Stimulated activated CD8-positive, alpha-beta memory T cell treated with anti-CD3 and anti-CD28 coated beads, Interleukin-4, amount 100 ng/mL, for 48 hours (primary cell): ENCODE measurements around the gene ZNF556.
"Not testable (repeated sequence)": the region's sequence is repeated elsewhere in the genome, so short reads cannot be mapped to it uniquely, and the experiment has no call there.

Experiments
- DNase-seq: peaks from one replicate; pipeline ENCODE4 v3.0.0-alpha.2; 2020

ZNF556 gene

DNA sequence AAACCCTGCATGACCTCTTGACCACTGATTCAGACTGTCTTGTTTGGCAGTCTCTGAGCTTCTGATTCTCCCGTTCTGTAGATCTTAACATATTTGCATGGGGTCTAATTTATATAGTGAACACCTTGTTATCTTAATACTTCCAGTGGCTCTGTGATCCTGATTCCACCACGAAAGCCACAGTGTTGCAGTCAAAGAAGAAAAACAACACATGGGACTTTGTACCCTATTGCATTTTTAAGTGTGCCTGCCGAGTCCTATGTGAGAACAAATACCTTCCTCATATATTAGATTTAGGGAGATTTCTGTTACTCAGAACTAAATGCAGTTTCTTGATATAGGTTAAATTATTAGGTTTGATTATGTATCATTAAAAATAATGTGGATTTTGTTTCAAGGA lies 12.3 kb upstream of the ZNF556 start:
- DNase-seq: no peak

DNA sequence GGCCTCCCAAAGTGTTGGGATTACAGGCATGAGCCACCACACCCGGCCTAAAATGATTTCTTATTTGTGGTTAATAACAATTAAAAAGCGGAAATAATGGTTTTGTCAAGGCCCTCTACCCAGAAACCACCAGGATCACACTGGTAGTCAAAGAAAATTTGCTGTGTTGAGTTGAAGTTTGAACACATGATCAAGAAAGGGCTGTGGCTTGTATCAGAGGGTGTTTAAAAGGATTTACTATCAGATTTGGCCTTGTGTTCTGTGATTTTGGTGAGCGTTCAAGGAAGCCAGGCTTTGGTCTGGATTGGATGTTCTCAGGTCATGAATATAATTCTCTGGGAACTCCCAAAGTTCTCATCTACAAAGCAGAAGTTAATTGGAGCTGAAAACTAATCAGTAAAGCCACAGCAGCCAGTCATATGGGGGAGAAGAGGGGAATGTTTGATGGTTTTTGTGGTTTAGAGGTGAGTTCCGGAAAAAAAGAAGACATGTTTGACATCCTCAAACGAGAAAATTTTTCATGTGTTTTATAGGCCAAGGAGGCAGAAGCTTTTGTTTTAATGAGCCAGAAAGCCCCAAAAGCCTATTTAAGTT lies 10.6 kb upstream of the ZNF556 start:
- no peak for DNase-seq

DNA sequence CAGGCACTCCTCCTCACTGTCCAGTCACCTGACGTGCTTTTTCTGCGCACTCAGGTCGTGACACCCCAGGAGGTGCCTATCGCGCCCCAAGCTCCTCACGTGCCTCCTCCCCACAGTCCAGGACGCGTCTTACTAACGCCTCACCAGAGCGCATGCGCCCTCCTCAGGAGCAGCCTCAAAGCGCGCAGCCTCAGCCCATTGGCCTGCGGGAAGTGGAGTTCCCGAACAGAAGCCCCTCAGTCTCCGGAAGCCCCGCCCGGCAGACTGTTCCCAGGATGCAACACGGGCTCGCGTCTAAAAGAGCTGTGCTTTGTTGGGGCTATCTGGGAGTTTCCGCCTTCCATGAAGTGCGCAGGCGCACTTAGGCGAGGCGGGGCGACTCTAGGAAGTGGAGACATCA lies 8.3 kb upstream of the ZNF556 start:
- no peak for DNase-seq

DNA sequence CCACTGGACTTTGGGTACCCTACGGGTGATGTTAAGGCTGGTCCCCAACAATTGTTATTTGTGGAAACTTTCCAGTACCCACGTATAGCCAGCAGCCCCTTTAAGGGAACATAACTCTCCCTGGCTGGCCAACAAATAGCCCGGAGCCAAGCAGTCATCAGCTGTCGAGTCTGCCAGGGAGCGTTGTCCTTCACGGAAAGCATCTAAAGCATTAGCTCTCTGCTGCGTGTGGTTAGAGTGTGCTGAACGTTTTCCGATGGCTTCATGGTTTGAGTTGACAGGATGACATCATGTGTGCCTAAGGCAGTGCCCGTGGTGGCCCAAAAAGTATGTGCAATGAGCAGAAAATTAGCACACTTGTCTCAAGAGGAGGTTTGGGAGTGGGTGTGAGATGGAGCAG lies 3.3 kb upstream of the ZNF556 start:
- DNase-seq: no peak

DNA sequence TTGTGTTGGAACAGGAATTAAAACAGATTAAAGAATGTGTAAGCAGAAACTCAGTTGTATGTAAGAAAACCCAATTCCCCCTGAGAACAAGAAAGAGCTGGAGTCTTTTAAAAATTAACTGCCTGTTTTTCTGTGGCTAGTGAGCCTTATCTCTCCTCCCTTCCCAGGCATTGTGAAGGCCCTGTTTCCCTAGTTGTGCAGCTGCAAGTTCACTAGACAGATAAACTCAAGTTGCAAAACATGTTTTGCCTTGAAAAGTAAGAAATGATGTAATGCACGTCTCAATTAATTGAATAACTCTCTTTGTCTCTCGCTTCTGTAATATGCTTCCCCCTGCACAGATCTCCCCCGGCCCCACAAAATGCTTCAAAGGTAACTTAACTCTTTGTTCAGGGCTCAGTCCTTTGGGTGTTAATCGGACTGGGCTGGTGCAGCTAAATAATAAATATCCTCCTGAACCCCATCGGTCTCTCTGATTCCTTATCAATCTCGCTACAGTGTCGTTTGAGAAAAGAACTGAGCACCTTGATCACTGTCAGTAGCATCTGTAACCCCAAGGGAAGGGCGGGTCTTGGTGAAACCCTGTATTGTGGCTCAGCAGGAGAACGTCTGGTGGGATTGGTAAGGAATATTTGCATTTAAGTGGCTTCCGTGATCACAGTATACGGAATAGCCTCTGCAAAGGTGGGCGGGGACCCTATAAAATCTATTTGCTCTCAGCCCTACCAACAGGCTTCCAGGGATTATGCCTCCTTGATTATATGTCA lies 1.6 kb upstream of the ZNF556 start:
- DNase-seq: no peak

GRCh38 chr19:2866495-2867024 lies 575 bp upstream of the ZNF556 start:
- no peak for DNase-seq

GRCh38 chr19:2869618-2870017 lies 2.5 kb downstream of the ZNF556 start:
- no peak for DNase-seq

DNA sequence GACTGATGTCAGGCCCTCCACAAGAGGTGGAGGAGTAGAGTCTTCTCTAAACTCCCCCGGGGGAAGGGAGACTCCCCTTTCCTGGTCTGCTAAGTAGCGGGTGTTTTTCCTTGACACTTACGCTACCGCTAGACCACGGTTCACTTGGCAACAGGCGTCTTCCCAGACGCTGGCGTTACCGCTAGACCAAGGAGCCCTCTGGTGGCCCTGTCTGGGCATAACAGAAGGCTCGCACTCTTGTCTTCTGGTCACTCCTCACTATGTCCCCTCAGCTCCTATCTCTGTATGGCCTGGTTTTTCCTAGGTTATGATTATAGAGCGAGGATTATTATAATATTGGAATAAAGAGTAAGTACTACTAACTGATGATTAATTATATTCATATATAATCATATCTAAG lies 5.0 kb downstream of the ZNF556 start:
- peak; percentile 45 for DNase-seq

DNA sequence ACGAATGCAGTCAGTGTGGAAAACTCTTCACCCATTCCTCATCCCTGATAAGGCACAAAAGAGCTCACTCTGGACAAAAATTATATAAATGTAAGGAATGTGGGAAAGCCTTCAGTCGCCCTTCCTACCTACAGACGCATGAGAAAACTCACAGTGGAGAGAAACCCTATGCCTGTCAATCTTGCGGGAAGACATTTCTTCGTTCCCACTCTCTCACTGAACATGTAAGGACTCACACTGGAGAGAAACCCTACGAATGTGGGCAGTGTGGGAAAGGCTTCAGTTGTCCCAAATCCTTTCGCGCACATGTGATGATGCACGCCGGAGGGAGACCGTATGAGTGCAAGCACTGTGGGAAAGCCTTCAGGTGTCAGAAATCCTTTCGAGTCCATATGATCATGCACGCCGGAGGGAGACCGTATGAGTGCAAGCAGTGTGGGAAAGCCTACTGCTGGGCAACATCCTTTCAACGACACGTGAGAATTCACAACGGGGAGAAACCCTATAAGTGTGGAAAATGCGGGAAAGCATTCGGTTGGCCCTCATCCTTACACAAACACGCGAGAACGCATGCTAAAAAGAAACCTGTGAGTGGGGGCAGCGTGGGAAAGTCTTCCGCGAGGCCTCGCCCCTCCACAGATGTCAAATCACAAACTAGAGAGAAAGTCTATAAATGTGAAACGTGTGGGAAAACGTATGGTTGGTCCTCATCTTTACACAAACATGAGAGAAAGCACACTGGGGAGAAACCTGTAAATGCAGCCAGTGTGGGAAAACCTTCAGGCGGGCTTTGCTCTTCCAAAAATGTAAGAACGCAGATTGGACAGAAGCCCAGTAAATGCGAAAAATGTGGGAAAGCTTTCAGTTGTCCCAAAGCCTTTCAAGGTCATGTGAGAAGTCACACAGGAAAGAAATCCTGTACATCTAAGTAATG lies 10.5 kb downstream of the ZNF556 start:
- no peak for DNase-seq

DNA sequence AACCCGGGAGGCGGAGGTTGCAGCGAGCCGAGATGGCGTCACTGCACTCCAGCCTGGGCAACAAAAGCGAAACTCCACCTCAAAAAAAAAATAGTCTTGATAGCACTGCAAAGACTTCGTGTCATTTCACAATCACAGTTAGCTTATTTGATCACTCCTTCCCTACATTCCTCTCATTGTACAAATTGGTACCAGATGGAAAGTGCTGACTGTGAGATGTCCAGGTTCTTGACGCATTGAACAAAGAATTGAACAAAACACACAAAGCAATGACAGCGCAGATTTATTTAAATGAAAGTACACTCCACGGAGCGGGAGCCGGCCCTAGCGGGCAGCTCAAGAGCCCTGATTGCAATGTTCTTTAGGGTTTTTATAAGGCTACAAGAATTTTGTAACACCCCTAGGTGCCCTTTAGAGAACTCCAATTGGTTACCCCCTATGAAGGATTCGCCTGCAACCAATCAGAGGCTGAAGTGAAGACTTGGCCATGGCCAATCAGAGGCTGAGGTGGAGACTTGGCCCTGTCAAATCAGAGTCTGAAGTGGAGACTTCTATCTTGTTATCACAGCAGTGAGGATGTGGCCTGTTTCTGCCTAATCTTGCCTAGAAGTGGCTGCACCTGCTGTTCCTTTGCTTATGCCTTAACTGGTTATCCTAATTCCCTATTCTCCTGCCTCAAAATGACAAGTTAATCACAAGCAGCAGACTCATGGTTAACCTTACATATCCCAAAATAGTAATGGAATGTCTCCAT lies 16.7 kb downstream of the ZNF556 start:
- DNase-seq: no peak

DNA sequence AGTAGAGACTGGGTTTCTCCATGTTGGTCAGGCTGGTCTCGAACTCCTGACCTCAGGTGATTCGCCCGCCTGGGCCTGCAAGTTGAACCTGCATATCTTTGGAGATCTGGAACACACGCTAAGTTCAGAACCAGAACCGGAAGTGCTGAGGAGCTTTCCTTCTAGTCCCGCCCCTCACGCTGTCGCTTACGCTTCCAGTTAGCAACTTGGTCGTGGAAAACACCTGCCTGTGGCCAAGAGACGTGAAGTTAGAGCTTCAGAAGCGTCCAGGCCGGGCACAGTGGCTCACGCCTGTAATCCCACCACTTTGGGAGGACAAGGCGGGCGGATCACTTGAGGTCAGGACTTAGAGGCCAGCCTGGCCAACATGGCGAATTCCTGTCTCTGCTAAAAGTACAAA lies 18.6 kb downstream of the ZNF556 start:
- no peak for DNase-seq

DNA sequence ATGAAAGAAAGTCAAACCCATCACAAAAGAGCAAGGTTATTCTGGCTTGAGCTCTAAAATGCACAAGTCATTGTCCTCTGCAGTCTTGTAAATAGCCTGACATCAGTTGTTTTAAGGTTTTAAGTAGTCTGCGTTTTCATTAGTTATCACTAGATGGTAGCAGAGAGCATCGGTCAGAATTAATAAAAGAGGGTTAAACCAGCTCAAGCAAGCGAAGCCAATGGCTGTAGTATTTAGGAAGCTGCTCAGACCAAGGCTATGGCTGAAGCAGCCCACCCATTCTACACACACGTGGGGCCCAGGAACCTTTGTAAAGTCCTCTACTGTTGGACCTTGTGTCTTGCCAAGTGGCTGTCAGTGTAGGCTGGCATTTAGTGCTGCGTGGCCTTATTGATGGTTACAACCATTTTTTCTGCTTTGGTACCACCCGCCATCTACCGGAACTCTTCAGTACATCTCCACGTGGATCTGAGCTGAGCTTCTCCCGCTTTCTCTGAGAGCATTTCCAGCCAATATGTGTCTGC lies 20.3 kb downstream of the ZNF556 start:
- DNase-seq: no peak

DNA sequence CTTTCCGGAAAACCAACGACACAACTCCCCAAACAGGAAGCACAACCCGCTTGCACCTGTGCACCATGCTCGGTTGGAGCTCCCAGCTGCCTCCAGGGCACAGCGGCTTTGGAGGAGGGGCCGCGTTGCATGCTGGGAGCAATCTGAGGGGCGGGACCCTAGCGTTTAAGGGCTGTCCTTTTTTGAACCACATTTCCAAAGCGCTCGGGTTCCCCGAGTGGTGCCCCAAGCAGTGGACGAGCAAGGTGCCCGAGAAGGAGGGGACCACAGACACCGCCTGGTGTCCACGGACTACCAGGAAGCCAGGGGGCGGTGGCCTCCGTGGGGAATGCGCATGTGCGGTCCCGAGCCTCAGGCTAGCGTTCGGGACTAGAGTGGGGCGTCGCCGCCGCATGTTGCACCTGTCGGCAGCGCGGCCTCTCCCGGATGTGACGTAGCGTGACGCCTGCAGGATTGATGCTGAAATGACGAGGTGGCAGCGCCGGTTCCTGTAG lies 21.6 kb downstream of the ZNF556 start:
- DNase-seq: peak; percentile 73

GRCh38 chr19:2890531-2890930 lies 23.4 kb downstream of the ZNF556 start:
- DNase-seq: not testable (repeated sequence)

- DNase-seq: no peak
Observed at GRCh38 chr19:2896694-2897093, 29.6 kb downstream of the ZNF556 start.

- DNase-seq: peak; percentile 99
Observed at GRCh38 chr19:2900296-2901252, 33.4 kb downstream of the ZNF556 start, which contains the start of gene ZNF57. Gene ZNF57 (plus strand): TSS chr19:2900928. CDS start chr19:2901046, 118 bp downstream.

- no peak for DNase-seq
Observed at GRCh38 chr19:2902590-2903218, 35.6 kb downstream of the ZNF556 start.

- not testable (repeated sequence) for DNase-seq
Observed at GRCh38 chr19:2903326-2903725, 36.2 kb downstream of the ZNF556 start.

DNA sequence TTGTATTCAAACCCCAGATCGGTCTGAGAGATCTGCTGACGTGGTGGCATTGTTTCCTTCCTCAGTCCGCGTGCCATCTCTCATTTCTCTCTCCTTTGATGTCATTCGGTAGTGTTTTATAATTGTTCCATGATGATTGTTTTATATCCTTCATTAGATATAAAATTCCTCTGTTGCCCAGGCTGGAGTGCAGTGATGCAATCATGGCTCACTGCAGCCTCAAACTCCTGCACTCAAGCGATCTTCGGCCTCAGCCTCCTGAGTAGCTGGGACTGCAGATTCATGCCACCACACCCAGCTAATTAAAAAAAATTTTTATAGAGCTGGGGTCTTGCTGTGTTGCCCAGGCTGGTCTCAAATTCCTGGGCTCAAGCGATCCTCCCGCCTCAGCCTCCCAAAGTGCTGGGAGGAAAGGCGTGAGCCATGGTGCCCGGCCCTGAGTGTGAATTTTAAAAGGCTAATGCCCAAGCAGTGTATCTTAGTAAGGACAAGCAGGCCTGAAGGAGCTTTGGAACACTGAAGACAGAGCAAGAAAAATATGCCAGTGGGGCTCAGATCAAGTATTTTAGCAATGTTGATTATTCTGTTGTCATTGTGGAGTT lies 38.9 kb downstream of the ZNF556 start:
- no peak for DNase-seq

GRCh38 chr19:2906631-2907195 lies 39.6 kb downstream of the ZNF556 start:
- no peak for DNase-seq
